Ovary (tissue), 3 donors: ENCODE measurements around the gene PRKCE.

Experiments
- POLR2A ChIP-seq: fragments of 450-650 bp; IDR thresholded peaks from one replicate; pipeline ENCODE4 v1.6.1; 2017; ENCODE audit warnings: antibody characterized with exemption, mild to moderate bottlenecking, moderate library complexity
- TF ChIP-seq, protein P1 (sequence below), 3 donors: fragments of 450-650 bp in 2 of 3; fragments of 200-600 bp in 1 of 3; IDR thresholded peaks; one replicate each; pipeline versions ENCODE4 v1.5.1 to v1.8.0; 2016 to 2022; ENCODE audit warnings: antibody characterized with exemption in 3 of 3, mild to moderate bottlenecking in 1 of 3
- donor health status: DM: no; HTN: no; CAD: no.

DNA sequence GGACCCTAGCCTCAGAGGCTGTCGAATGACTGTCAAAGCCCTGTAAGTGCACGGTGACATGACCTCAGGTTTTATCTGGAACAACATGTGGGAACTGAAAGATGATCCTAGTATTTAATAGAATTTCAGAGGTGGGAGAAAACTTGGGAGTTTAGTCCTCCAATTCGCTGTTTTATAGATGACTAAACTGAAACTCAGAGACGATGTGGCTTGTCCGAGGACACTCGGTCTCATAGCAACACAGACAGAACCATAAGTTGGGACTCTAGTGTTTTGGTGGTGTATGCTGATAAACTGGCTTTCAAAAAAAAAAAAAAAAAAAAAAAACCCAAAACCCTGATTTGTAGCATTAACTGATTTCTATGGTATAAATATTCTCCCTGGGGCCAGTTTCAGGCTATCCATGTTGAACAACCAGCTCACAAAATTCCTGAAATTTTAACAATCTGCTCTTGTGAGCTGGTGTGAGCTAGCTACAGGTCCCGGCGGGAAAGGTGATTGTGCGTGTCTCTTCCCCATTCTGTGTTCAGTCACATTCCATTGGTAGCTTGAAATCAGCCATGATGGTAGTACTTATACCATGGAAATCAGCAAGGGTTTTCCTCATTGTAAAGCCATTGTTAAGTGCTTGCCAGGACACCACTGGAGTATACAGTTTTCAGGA, 450.2 kb downstream of the PRKCE start:
- TF ChIP-seq, protein P1, sequence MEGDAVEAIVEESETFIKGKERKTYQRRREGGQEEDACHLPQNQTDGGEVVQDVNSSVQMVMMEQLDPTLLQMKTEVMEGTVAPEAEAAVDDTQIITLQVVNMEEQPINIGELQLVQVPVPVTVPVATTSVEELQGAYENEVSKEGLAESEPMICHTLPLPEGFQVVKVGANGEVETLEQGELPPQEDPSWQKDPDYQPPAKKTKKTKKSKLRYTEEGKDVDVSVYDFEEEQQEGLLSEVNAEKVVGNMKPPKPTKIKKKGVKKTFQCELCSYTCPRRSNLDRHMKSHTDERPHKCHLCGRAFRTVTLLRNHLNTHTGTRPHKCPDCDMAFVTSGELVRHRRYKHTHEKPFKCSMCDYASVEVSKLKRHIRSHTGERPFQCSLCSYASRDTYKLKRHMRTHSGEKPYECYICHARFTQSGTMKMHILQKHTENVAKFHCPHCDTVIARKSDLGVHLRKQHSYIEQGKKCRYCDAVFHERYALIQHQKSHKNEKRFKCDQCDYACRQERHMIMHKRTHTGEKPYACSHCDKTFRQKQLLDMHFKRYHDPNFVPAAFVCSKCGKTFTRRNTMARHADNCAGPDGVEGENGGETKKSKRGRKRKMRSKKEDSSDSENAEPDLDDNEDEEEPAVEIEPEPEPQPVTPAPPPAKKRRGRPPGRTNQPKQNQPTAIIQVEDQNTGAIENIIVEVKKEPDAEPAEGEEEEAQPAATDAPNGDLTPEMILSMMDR (IDR thresholded peaks at IDR 0.05) = no peak
- no peak for TF ChIP-seq POLR2A
